ENCODE results near the gene CMTM5.
"Not testable (repeated sequence)": the region's sequence is repeated elsewhere in the genome, so short reads cannot be mapped to it uniquely, and the experiment has no call there.

Gene CMTM5

GRCh38 chr14:23411563-23412525 is 35.0 kb downstream of the CMTM5 start:
- DNase-seq (ENCODE audit: low read depth in 2 of 3, low spot score in 2 of 3): no peak

- DNase-seq (ENCODE audit: low read depth in 2 of 3, low spot score in 2 of 3): no peak
Observed at GRCh38 chr14:23413681-23414080, 36.8 kb downstream of the CMTM5 start.

GRCh38 chr14:23414254-23414653 is 37.4 kb downstream of the CMTM5 start:
- DNase-seq (ENCODE audit: low read depth in 2 of 3, low spot score in 2 of 3): no peak

GRCh38 chr14:23414906-23415820 is 38.3 kb downstream of the CMTM5 start:
- DNase-seq (ENCODE audit: low read depth in 2 of 3, low spot score in 2 of 3): no peak

- no peak for DNase-seq (ENCODE audit: low read depth in 2 of 3, low spot score in 2 of 3)
Observed at GRCh38 chr14:23415821-23416778, 39.3 kb downstream of the CMTM5 start.

GRCh38 chr14:23416801-23417200 is 40.0 kb downstream of the CMTM5 start:
- DNase-seq (ENCODE audit: low read depth in 2 of 3, low spot score in 2 of 3): no peak

GRCh38 chr14:23417269-23417668 is 40.4 kb downstream of the CMTM5 start:
- not testable (repeated sequence) for DNase-seq (ENCODE audit: low read depth in 2 of 3, low spot score in 2 of 3)

GRCh38 chr14:23418021-23418420 is 41.2 kb downstream of the CMTM5 start:
- no peak for DNase-seq (ENCODE audit: low read depth in 2 of 3, low spot score in 2 of 3)

GRCh38 chr14:23419646-23420045 is 42.8 kb downstream of the CMTM5 start:
- not testable (repeated sequence) for DNase-seq (ENCODE audit: low read depth in 2 of 3, low spot score in 2 of 3)

- no peak for DNase-seq (ENCODE audit: low read depth in 2 of 3, low spot score in 2 of 3)
Observed at GRCh38 chr14:23421594-23421993, 44.7 kb downstream of the CMTM5 start.

- no peak for DNase-seq (ENCODE audit: low read depth in 2 of 3, low spot score in 2 of 3)
Observed at GRCh38 chr14:23423657-23424056, 46.8 kb downstream of the CMTM5 start.

GRCh38 chr14:23425169-23425568 is 48.3 kb downstream of the CMTM5 start:
- DNase-seq (ENCODE audit: low read depth in 2 of 3, low spot score in 2 of 3): no peak

- not testable (repeated sequence) for DNase-seq (ENCODE audit: low read depth in 2 of 3, low spot score in 2 of 3)
Observed at GRCh38 chr14:23425798-23426197, 49.0 kb downstream of the CMTM5 start.

- no peak for DNase-seq (ENCODE audit: low read depth in 2 of 3, low spot score in 2 of 3)
Observed at GRCh38 chr14:23428686-23429495, 52.0 kb downstream of the CMTM5 start.
